K562 (cell line): ENCODE measurements around the gene TGFBR1. TPM values are rescaled to one million over a fixed set of nuclear protein-coding genes. Genes with fewer than 3 reads are reported as not detected.

Source experiments
- ATAC-seq: fragments of 200-7000 bp; cut with Tn5 transposase; 3 replicates; pipeline ENCODE4 v1.9.1; 2020; ENCODE audit warnings: moderate library complexity
- BruUV-seq: library from RNA; stranded (reverse); fragments of 400-500 nt; replicated peaks from 2 replicates; lab custom pipeline; 2021; lab: Mats Ljungman, UMichigan
- CTCF ChIA-PET: fragments of 300-600 bp; formaldehyde crosslinking; extraction: SDS; loops from one replicate; lab custom pipeline; 2021; ENCODE audit warnings: low intra/inter-chr PET ratio; lab: Yijun Ruan, JAX
- POLR2A ChIA-PET: fragments of 300-600, 350-650 bp; sonication (Branson Sonifier 250); formaldehyde crosslinking; extraction: SDS; loops from one replicate; lab custom pipeline; 2021; ENCODE audit warnings: antibody characterized with exemption, inconsistent platforms; lab: Yijun Ruan, JAX
- DNase-seq, 4 experiments: peaks; one replicate each; pipeline versions ENCODE4 v3.0.0 to v3.0.0-alpha.2; 2011 to 2018; ENCODE audit warnings: low spot score in 3 of 4, mixed read lengths in 3 of 4; ENCODE audit errors: extremely low read depth in 1 of 4
- FAIRE-seq: peaks from 2 replicates; lab custom pipeline; 2011; peaks lifted over from hg19 to GRCh38; lab: Jason Lieb, UNC
- H2AFZ ChIP-seq: 2 replicates; pipeline ENCODE4 v1.6.0; 2011; ENCODE audit warnings: low read depth, low read length, control low read depth, inconsistent platforms
- H3K27ac ChIP-seq: fragments of 200-600 bp; 3 replicates; pipeline ENCODE4 v1.8.0; 2011; ENCODE audit warnings: low read depth, mild to moderate bottlenecking, control low read depth, inconsistent platforms, low read length, moderate library complexity, mixed read lengths; ENCODE audit errors: extremely low read depth
- H3K27me3 ChIP-seq, 2 experiments: fragments of 300-600 bp in 1 of 2; 2 replicates in 1 of 2; 3 replicates in 1 of 2; pipeline versions ENCODE4 v1.6.0 to v1.8.0; 2011; ENCODE audit warnings: inconsistent platforms in 2 of 2, low read length in 2 of 2, mild to moderate bottlenecking in 1 of 2, mixed read lengths in 1 of 2, moderate library complexity in 1 of 2; ENCODE audit not compliant: control insufficient read depth in 2 of 2, insufficient read depth in 2 of 2
- H3K36me3 ChIP-seq: fragments of 300-600 bp; 3 replicates; pipeline ENCODE4 v1.8.0; 2011; ENCODE audit warnings: mild to moderate bottlenecking, low read length, inconsistent platforms; ENCODE audit not compliant: control insufficient read depth, insufficient read depth
- H3K4me1 ChIP-seq, 2 experiments: fragments of 200-600 bp in 1 of 2; replicated peaks in 1 of 2; 2 replicates in 1 of 2; 3 replicates in 1 of 2; pipeline versions ENCODE4 v1.5.1 to v1.8.0; 2011; ENCODE audit warnings: inconsistent platforms in 2 of 2, low read length in 2 of 2, mild to moderate bottlenecking in 1 of 2, mixed read lengths in 1 of 2, moderate library complexity in 1 of 2; ENCODE audit not compliant: control insufficient read depth in 2 of 2, insufficient read depth in 2 of 2
- H3K4me2 ChIP-seq: 2 replicates; pipeline ENCODE4 v1.6.1; 2011; ENCODE audit warnings: low read length, control low read depth, inconsistent platforms, mixed read lengths; ENCODE audit not compliant: insufficient read depth
- H3K4me3 ChIP-seq: fragments of 200-600 bp; sonication (generic), shearing (Covaris generic); 2 replicates; pipeline ENCODE4 v1.5.1; 2016; ENCODE audit warnings: control low read depth, inconsistent platforms
- H3K79me2 ChIP-seq: fragments of 200-600 bp; 3 replicates; pipeline ENCODE4 v1.8.0; 2011; ENCODE audit warnings: low read length, inconsistent platforms; ENCODE audit not compliant: control insufficient read depth, insufficient read depth
- H3K9ac ChIP-seq, 2 experiments: 2 replicates each; pipeline versions ENCODE4 v1.6.0 to v1.6.1; 2011; ENCODE audit warnings: low read depth in 2 of 2, low read length in 2 of 2, control low read depth in 1 of 2, inconsistent platforms in 1 of 2, mild to moderate bottlenecking in 1 of 2, mixed read lengths in 1 of 2; ENCODE audit not compliant: insufficient read depth in 1 of 2
- H3K9me1 ChIP-seq: one replicate; pipeline ENCODE4 v1.6.0; 2011; ENCODE audit warnings: inconsistent platforms, mild to moderate bottlenecking, low read length, moderate library complexity; ENCODE audit not compliant: control insufficient read depth, insufficient read depth
- H3K9me3 ChIP-seq: replicated peaks from 2 replicates; pipeline ENCODE4 v1.5.1; 2011; ENCODE audit warnings: low read depth, low read length, inconsistent platforms; ENCODE audit not compliant: control insufficient read depth, insufficient read depth
- H4K20me1 ChIP-seq: replicated peaks from 2 replicates; pipeline ENCODE4 v1.6.1; 2011; ENCODE audit warnings: low read length, inconsistent platforms, mixed read lengths; ENCODE audit not compliant: control insufficient read depth, insufficient read depth
- ATF1 ChIP-seq, 2 experiments: fragments of 450-650 bp in 1 of 2; IDR thresholded peaks; 2 replicates each; pipeline ENCODE4 v1.6.1; 2016; ENCODE audit warnings: missing compliant biosample characterization in 1 of 2, missing genetic modification characterization in 1 of 2
- BCOR ChIP-seq: fragments of 450-650 bp; IDR thresholded peaks from 2 replicates; pipeline ENCODE4 v1.6.1; 2016
- CREBBP ChIP-seq: IDR thresholded peaks from one replicate; pipeline ENCODE4 v1.6.1; 2012; ENCODE audit warnings: low read depth, mild to moderate bottlenecking, control low read depth, inconsistent platforms, low read length
- DNMT1 ChIP-seq: fragments of 450-650 bp; IDR thresholded peaks from 2 replicates; pipeline ENCODE4 v1.6.1; 2016; ENCODE audit warnings: antibody characterized with exemption, mild to moderate bottlenecking
- EHMT2 ChIP-seq: fragments of 450-650 bp; IDR thresholded peaks from 2 replicates; pipeline ENCODE4 v1.6.1; 2018; ENCODE audit warnings: antibody characterized with exemption
- GABPB2 ChIP-seq: fragments of 250-450 bp; sonication (Bioruptor Pico); conservative IDR thresholded peaks from 2 replicates; pipeline ENCODE4 v1.5.1; 2021; ENCODE audit warnings: mild to moderate bottlenecking
- PHF21A ChIP-seq: fragments of 450-650 bp; IDR thresholded peaks from 2 replicates; pipeline ENCODE4 v1.6.1; 2017; ENCODE audit warnings: low read depth, borderline replicate concordance
- RBM25 ChIP-seq: fragments of 200-400 bp; formaldehyde crosslinking; IDR thresholded peaks from 2 replicates; pipeline ENCODE4 v1.6.1; 2018; ENCODE audit warnings: low read length, low read depth, moderate library complexity; ENCODE audit not compliant: severe bottlenecking
- RFX1 ChIP-seq: fragments of 450-650 bp; IDR thresholded peaks from 2 replicates; pipeline ENCODE4 v1.6.1; 2016; ENCODE audit warnings: mild to moderate bottlenecking, moderate library complexity
- ZNF311 ChIP-seq: fragments of 250-450 bp; sonication (Bioruptor Pico); IDR thresholded peaks from 2 replicates; pipeline ENCODE4 v1.4.0; 2020; ENCODE audit warnings: mild to moderate bottlenecking, moderate library complexity
- ZNF436 ChIP-seq: fragments of 250-450, 450-650 bp; sonication (Bioruptor Pico); formaldehyde crosslinking; IDR thresholded peaks from 2 replicates; pipeline ENCODE4 v1.7.0; 2020; ENCODE audit warnings: mild to moderate bottlenecking
- ZNF695 ChIP-seq: fragments of 450-650 bp; formaldehyde crosslinking; IDR thresholded peaks from 2 replicates; pipeline ENCODE4 v1.4.0; 2020; ENCODE audit warnings: mild to moderate bottlenecking, moderate library complexity
- WGBS: fragments of 100-300 bp; shearing (Covaris generic); methylation state at CpG from one replicate; pipeline ENCODE4 v1.1.6; 2016; ENCODE audit warnings: low coverage, mixed read lengths; ENCODE audit not compliant: insufficient coverage; ENCODE audit errors: missing lambda C conversion rate; 5-methylcytosine and 5-hydroxymethylcytosine counted together
- in situ Hi-C: fragments of 300-500 bp; cut with MboI; formaldehyde crosslinking; loops from 4 replicates; pipeline ENCODE4 v1.15.0; 2018; ENCODE audit warnings: inconsistent platforms, mixed read lengths
- intact Hi-C: fragments of 100-400 bp; cut with micrococcal nuclease; formaldehyde crosslinking; loops from 2 replicates; pipeline ENCODE4 v1.14.2; 2022
- polyA plus RNA-seq, 8 experiments: library from polyadenylated mRNA; depleted of rRNA in 4 of 8; stranded (reverse) in 5 of 8; unstranded in 3 of 8; fragments of >200 nt; fragmentation: Nextera tagmentation in 2 of 8; fragmentation: Illumina TruSeq in 1 of 8; extraction: Ambion mirVana in 2 of 8; extraction: Trizol in 1 of 8; gene quantifications; 2 replicates each; pipeline versions ENCODE4 v1.2.1 to v1.2.3, GENCODE V29; 2011 to 2014; ENCODE audit warnings: inconsistent platforms in 1 of 8, missing spikeins in 1 of 8
- total RNA-seq, 7 experiments: library from RNA; depleted of rRNA in 6 of 7; stranded (reverse); fragments of >200 nt in 6 of 7; fragmentation: Illumina TruSeq in 2 of 7; extraction: Trizol in 2 of 7; gene quantifications; 2 replicates each; pipeline versions ENCODE4 v1.2.1 to v1.2.3, GENCODE V29; 2011 to 2021; ENCODE audit warnings: low replicate concordance in 1 of 7
- TF ChIP-seq, protein P1 (sequence below): fragments of 150-350 bp; IDR thresholded peaks from 2 replicates; pipeline ENCODE4 v1.6.1; 2014; ENCODE audit warnings: low read depth, mild to moderate bottlenecking, low read length, borderline replicate concordance
- TF ChIP-seq, protein P2 (sequence below): fragments of 450-650 bp; IDR thresholded peaks from 2 replicates; pipeline ENCODE4 v1.6.1; 2016; ENCODE audit warnings: mild to moderate bottlenecking
- TF ChIP-seq, protein P3 (sequence below): fragments of 450-650 bp; formaldehyde crosslinking; conservative IDR thresholded peaks from 2 replicates; pipeline ENCODE4 v1.4.0; 2022; ENCODE audit warnings: mild to moderate bottlenecking, missing genetic modification characterization
- TF ChIP-seq, protein P4 (sequence below): fragments of 250-450 bp; sonication (Bioruptor Pico); IDR thresholded peaks from 2 replicates; pipeline ENCODE4 v1.5.0; 2021

TGFBR1 gene
- total and polyA plus RNA-seq, 9 of the 15 experiments (the other 6 are each of a cell fraction or from before 2014, with no cell fraction given), result 15.5 to 62.4 (median 42.7) TPM

DNA sequence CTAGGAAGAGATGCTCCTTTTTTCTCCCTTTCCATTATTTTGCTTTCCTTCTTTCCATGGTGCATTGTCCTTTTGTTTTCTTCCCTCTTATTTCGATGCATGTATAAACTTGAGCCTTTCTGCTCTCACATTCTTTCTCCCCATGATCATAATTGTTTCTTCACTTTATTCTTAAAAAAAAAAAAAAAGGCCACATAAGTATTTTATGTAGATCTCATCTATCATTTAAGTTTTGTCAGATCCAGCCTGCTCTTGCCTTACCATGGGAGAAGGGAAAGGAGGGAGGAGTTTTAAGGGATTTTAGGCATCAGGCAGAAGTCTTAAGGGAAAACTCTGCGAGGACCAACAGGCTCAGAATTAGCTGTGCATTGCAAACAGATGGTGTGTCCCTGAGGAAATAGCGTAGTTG lies 11.1 kb downstream of the TGFBR1 start:
- Histone ChIP-seq H3K4me1 (peaks cover 4 to 45% of the 10 kb centered on the region in 2 experiments; a peak in 4 of 5 replicates), H3K27me3 (no peaks in the 10 kb centered on the region), H3K27ac (no peak overlapping the region), H4K20me1 (peaks cover 23% of the 10 kb centered on the region), H3K9me1 (no peaks in the 10 kb centered on the region), H2AFZ (no peak overlapping the region), H3K4me3 (no peak overlapping the region), H3K4me2 (no peak overlapping the region), H3K36me3 (peaks cover 17% of the 10 kb centered on the region; the same call in 2 of the 3 replicates), H3K79me2 (peaks cover 99% of the 10 kb centered on the region), H3K9me3 (no peaks in the 10 kb centered on the region), H3K9ac (no peak overlapping the region)
- POLR2A ChIA-PET, result interaction anchor here (0.6 to 1.1 kb wide), 2 partner anchors 9 to 502 kb away, joined by 3 to 7 read pairs; no protein-coding TSS in a partner anchor
- ATAC-seq, result no peak
- intact Hi-C loops, result no loop called here
- CTCF ChIA-PET, result interaction anchor here (0.6 kb wide), 1 partner anchor 105 kb away, joined by 3 read pairs; no protein-coding TSS in a partner anchor
- FAIRE-seq, result no peak
- in situ Hi-C loops, result no loop called here
- DNase-seq, result no peak
- BruUV-seq, result no TSS peak
- 68% methylated on average over 3 of the region's 3 CpGs for WGBS
- no peak for TF ChIP-seq GABPB2
- no peak for TF ChIP-seq RFX1
- no peak for TF ChIP-seq DNMT1
- TF ChIP-seq RBM25, result no peak
- no peak for TF ChIP-seq BCOR
- no peak for TF ChIP-seq ZNF695 (CRISPR knock-in tag)
- TF ChIP-seq, protein P1, sequence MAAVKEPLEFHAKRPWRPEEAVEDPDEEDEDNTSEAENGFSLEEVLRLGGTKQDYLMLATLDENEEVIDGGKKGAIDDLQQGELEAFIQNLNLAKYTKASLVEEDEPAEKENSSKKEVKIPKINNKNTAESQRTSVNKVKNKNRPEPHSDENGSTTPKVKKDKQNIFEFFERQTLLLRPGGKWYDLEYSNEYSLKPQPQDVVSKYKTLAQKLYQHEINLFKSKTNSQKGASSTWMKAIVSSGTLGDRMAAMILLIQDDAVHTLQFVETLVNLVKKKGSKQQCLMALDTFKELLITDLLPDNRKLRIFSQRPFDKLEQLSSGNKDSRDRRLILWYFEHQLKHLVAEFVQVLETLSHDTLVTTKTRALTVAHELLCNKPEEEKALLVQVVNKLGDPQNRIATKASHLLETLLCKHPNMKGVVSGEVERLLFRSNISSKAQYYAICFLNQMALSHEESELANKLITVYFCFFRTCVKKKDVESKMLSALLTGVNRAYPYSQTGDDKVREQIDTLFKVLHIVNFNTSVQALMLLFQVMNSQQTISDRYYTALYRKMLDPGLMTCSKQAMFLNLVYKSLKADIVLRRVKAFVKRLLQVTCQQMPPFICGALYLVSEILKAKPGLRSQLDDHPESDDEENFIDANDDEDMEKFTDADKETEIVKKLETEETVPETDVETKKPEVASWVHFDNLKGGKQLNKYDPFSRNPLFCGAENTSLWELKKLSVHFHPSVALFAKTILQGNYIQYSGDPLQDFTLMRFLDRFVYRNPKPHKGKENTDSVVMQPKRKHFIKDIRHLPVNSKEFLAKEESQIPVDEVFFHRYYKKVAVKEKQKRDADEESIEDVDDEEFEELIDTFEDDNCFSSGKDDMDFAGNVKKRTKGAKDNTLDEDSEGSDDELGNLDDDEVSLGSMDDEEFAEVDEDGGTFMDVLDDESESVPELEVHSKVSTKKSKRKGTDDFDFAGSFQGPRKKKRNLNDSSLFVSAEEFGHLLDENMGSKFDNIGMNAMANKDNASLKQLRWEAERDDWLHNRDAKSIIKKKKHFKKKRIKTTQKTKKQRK, result no peak
- TF ChIP-seq, protein P2, sequence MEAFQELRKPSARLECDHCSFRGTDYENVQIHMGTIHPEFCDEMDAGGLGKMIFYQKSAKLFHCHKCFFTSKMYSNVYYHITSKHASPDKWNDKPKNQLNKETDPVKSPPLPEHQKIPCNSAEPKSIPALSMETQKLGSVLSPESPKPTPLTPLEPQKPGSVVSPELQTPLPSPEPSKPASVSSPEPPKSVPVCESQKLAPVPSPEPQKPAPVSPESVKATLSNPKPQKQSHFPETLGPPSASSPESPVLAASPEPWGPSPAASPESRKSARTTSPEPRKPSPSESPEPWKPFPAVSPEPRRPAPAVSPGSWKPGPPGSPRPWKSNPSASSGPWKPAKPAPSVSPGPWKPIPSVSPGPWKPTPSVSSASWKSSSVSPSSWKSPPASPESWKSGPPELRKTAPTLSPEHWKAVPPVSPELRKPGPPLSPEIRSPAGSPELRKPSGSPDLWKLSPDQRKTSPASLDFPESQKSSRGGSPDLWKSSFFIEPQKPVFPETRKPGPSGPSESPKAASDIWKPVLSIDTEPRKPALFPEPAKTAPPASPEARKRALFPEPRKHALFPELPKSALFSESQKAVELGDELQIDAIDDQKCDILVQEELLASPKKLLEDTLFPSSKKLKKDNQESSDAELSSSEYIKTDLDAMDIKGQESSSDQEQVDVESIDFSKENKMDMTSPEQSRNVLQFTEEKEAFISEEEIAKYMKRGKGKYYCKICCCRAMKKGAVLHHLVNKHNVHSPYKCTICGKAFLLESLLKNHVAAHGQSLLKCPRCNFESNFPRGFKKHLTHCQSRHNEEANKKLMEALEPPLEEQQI, result no peak
- TF ChIP-seq PHF21A, result no peak
- no peak for TF ChIP-seq EHMT2
- TF ChIP-seq ZNF436 (CRISPR knock-in tag), result no peak
- TF ChIP-seq CREBBP, result no peak
- TF ChIP-seq, protein P3, sequence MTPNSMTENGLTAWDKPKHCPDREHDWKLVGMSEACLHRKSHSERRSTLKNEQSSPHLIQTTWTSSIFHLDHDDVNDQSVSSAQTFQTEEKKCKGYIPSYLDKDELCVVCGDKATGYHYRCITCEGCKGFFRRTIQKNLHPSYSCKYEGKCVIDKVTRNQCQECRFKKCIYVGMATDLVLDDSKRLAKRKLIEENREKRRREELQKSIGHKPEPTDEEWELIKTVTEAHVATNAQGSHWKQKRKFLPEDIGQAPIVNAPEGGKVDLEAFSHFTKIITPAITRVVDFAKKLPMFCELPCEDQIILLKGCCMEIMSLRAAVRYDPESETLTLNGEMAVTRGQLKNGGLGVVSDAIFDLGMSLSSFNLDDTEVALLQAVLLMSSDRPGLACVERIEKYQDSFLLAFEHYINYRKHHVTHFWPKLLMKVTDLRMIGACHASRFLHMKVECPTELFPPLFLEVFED (CRISPR knock-in tag), result no peak
- no peak for TF ChIP-seq ATF1 (CRISPR knock-in tag; IDR thresholded peaks at IDR 0.05)
- no peak for TF ChIP-seq ATF1 (tag; IDR thresholded peaks at IDR 0.05)
- TF ChIP-seq ZNF311 (CRISPR knock-in tag), result no peak
- TF ChIP-seq, protein P4, sequence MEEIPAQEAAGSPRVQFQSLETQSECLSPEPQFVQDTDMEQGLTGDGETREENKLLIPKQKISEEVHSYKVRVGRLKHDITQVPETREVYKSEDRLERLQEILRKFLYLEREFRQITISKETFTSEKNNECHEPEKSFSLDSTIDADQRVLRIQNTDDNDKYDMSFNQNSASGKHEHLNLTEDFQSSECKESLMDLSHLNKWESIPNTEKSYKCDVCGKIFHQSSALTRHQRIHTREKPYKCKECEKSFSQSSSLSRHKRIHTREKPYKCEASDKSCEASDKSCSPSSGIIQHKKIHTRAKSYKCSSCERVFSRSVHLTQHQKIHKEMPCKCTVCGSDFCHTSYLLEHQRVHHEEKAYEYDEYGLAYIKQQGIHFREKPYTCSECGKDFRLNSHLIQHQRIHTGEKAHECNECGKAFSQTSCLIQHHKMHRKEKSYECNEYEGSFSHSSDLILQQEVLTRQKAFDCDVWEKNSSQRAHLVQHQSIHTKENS, result no peak
